GM12801 (cell line): ENCODE data around the gene ALDH1A3.

ENCODE experiments used
- CTCF ChIP-seq: IDR thresholded peaks from one replicate; pipeline ENCODE4 v1.5.1; 2011; ENCODE audit warnings: control low read depth; ENCODE audit not compliant: insufficient read length; ENCODE audit errors: extremely low read depth

ALDH1A3 gene

GRCh38 chr15:100841426-100841825, 38.2 kb upstream of the ALDH1A3 start:
- no peak for TF ChIP-seq CTCF

- TF ChIP-seq CTCF = no peak
Measured at GRCh38 chr15:100842756-100843730, 36.6 kb upstream of the ALDH1A3 start.

GRCh38 chr15:100844167-100844566, 35.5 kb upstream of the ALDH1A3 start:
- TF ChIP-seq CTCF = no peak

GRCh38 chr15:100844778-100845177, 34.9 kb upstream of the ALDH1A3 start:
- TF ChIP-seq CTCF = no peak

- TF ChIP-seq CTCF = no peak
Measured at GRCh38 chr15:100847194-100847593, 32.4 kb upstream of the ALDH1A3 start.

GRCh38 chr15:100849021-100849854, 30.4 kb upstream of the ALDH1A3 start:
- TF ChIP-seq CTCF = no peak

- no peak for TF ChIP-seq CTCF
Measured at GRCh38 chr15:100849855-100850218, 29.8 kb upstream of the ALDH1A3 start.
